ENCODE measurements around the gene EGFR. TPM values are rescaled to one million over a fixed set of nuclear protein-coding genes. Genes with fewer than 3 reads are reported as not detected.

EGFR gene
- total RNA-seq, 2 experiments from 2014 or later: not detected

- no peak overlapping the region for H3K27ac Mint-ChIP-seq
- no peaks in the 10 kb centered on the region for H3K9me3 Mint-ChIP-seq (ENCODE audit: insufficient read depth)
- ATAC-seq: no peak
- no peak for DNase-seq
- H3K4me3 Mint-ChIP-seq: no peak overlapping the region
- ChIA-PET CTCF (no interaction called here), POLR2A (no interaction called here)
- H3K36me3 Mint-ChIP-seq (ENCODE audit: low read depth): no peaks in the 10 kb centered on the region
- peaks cover 3% of the 10 kb centered on the region for H3K27me3 Mint-ChIP-seq (ENCODE audit: low read depth)
- no peaks in the 10 kb centered on the region for H3K4me1 Mint-ChIP-seq (ENCODE audit: low read depth)
Measured at GRCh38 chr7:55134359-55134725, 115.5 kb downstream of the EGFR start.

- Mint-ChIP-seq H3K27me3 (ENCODE audit: low read depth) (peaks cover 3% of the 10 kb centered on the region), H3K27ac (no peak overlapping the region), H3K9me3 (ENCODE audit: insufficient read depth) (no peaks in the 10 kb centered on the region), H3K4me1 (ENCODE audit: low read depth) (no peaks in the 10 kb centered on the region), H3K4me3 (no peak overlapping the region), H3K36me3 (ENCODE audit: low read depth) (no peaks in the 10 kb centered on the region)
- ChIA-PET POLR2A (no interaction called here), CTCF (no interaction called here)
- no peak for ATAC-seq
- no peak for DNase-seq
Measured at GRCh38 chr7:55134786-55135185, 116.0 kb downstream of the EGFR start.

- Mint-ChIP-seq H3K4me1 (ENCODE audit: low read depth) (no peaks in the 10 kb centered on the region), H3K36me3 (ENCODE audit: low read depth) (no peaks in the 10 kb centered on the region), H3K27ac (no peak overlapping the region), H3K27me3 (ENCODE audit: low read depth) (peaks cover 3% of the 10 kb centered on the region), H3K4me3 (no peak overlapping the region), H3K9me3 (ENCODE audit: insufficient read depth) (no peaks in the 10 kb centered on the region)
- ChIA-PET CTCF (no interaction called here), POLR2A (no interaction called here)
- no peak for ATAC-seq
- no peak for DNase-seq
Measured at GRCh38 chr7:55135462-55135861, 116.6 kb downstream of the EGFR start.

GRCh38 chr7:55138663-55139062 is 119.8 kb downstream of the EGFR start:
- no peaks in the 10 kb centered on the region for H3K36me3 Mint-ChIP-seq (ENCODE audit: low read depth)
- ChIA-PET POLR2A (no interaction called here), CTCF (no interaction called here)
- no peak for DNase-seq
- H3K9me3 Mint-ChIP-seq (ENCODE audit: insufficient read depth): no peaks in the 10 kb centered on the region
- peaks cover 2% of the 10 kb centered on the region for H3K27me3 Mint-ChIP-seq (ENCODE audit: low read depth)
- no peak overlapping the region for H3K27ac Mint-ChIP-seq
- no peaks in the 10 kb centered on the region for H3K4me1 Mint-ChIP-seq (ENCODE audit: low read depth)
- no peak overlapping the region for H3K4me3 Mint-ChIP-seq
- no peak for ATAC-seq

GRCh38 chr7:55140221-55140940 is 121.6 kb downstream of the EGFR start:
- ChIA-PET CTCF (no interaction called here), POLR2A (no interaction called here)
- no peak for DNase-seq
- H3K36me3 Mint-ChIP-seq (ENCODE audit: low read depth): no peaks in the 10 kb centered on the region
- H3K4me1 Mint-ChIP-seq (ENCODE audit: low read depth): no peaks in the 10 kb centered on the region
- ATAC-seq: no peak
- H3K4me3 Mint-ChIP-seq: no peak overlapping the region
- no peak overlapping the region for H3K27ac Mint-ChIP-seq
- peaks cover 2% of the 10 kb centered on the region for H3K27me3 Mint-ChIP-seq (ENCODE audit: low read depth)
- no peaks in the 10 kb centered on the region for H3K9me3 Mint-ChIP-seq (ENCODE audit: insufficient read depth)

- ChIA-PET POLR2A (no interaction called here), CTCF (no interaction called here)
- Mint-ChIP-seq H3K27me3 (ENCODE audit: low read depth) (peaks cover 2% of the 10 kb centered on the region), H3K4me1 (ENCODE audit: low read depth) (no peaks in the 10 kb centered on the region), H3K27ac (no peak overlapping the region), H3K9me3 (ENCODE audit: insufficient read depth) (no peaks in the 10 kb centered on the region), H3K36me3 (ENCODE audit: low read depth) (no peaks in the 10 kb centered on the region), H3K4me3 (no peak overlapping the region)
- no peak for DNase-seq
- ATAC-seq: no peak
Measured at GRCh38 chr7:55140941-55141278, 122.1 kb downstream of the EGFR start.

- Mint-ChIP-seq H3K36me3 (ENCODE audit: low read depth) (no peaks in the 10 kb centered on the region), H3K4me3 (no peak overlapping the region), H3K27ac (no peak overlapping the region), H3K27me3 (ENCODE audit: low read depth) (peaks cover 2% of the 10 kb centered on the region), H3K4me1 (ENCODE audit: low read depth) (no peaks in the 10 kb centered on the region), H3K9me3 (ENCODE audit: insufficient read depth) (no peaks in the 10 kb centered on the region)
- DNase-seq (no peak), ATAC-seq (no peak)
- CTCF ChIA-PET: no interaction called here
- POLR2A ChIA-PET: no interaction called here
Measured at GRCh38 chr7:55142919-55143600, 124.2 kb downstream of the EGFR start.

- ATAC-seq: no peak
- Mint-ChIP-seq H3K9me3 (ENCODE audit: insufficient read depth) (no peaks in the 10 kb centered on the region), H3K36me3 (ENCODE audit: low read depth) (no peaks in the 10 kb centered on the region), H3K27me3 (ENCODE audit: low read depth) (peaks cover 2% of the 10 kb centered on the region), H3K4me1 (ENCODE audit: low read depth) (no peaks in the 10 kb centered on the region), H3K4me3 (no peak overlapping the region), H3K27ac (no peak overlapping the region)
- DNase-seq: no peak
- POLR2A ChIA-PET: interaction anchor here (0.5 kb wide), 1 partner anchor 22 kb away, joined by 5 read pairs; no protein-coding TSS in a partner anchor
- CTCF ChIA-PET: interaction anchor here (0.7 to 2.1 kb wide), 2 partner anchors 109 to 707 kb away, joined by 3 to 9 read pairs; no protein-coding TSS in a partner anchor
Measured at GRCh38 chr7:55144333-55145317, 125.8 kb downstream of the EGFR start.

- Mint-ChIP-seq H3K27ac (no peak overlapping the region), H3K4me1 (ENCODE audit: low read depth) (no peaks in the 10 kb centered on the region), H3K36me3 (ENCODE audit: low read depth) (no peaks in the 10 kb centered on the region), H3K4me3 (no peak overlapping the region), H3K27me3 (ENCODE audit: low read depth) (peaks cover 2% of the 10 kb centered on the region), H3K9me3 (ENCODE audit: insufficient read depth) (no peaks in the 10 kb centered on the region)
- DNase-seq: no peak
- no peak for ATAC-seq
- ChIA-PET CTCF (interaction anchor here (0.7 to 2.1 kb wide), 2 partner anchors 108 to 706 kb away, joined by 3 to 9 read pairs; no protein-coding TSS in a partner anchor), POLR2A (no interaction called here)
Measured at GRCh38 chr7:55145606-55146005, 126.8 kb downstream of the EGFR start.

- CTCF ChIA-PET: no interaction called here
- H3K36me3 Mint-ChIP-seq (ENCODE audit: low read depth): no peaks in the 10 kb centered on the region
- no peak overlapping the region for H3K27ac Mint-ChIP-seq
- no peak overlapping the region for H3K4me3 Mint-ChIP-seq
- POLR2A ChIA-PET: no interaction called here
- ATAC-seq (no peak), DNase-seq (no peak)
- no peaks in the 10 kb centered on the region for H3K9me3 Mint-ChIP-seq (ENCODE audit: insufficient read depth)
- peaks cover under 1% of the 10 kb centered on the region for H3K27me3 Mint-ChIP-seq (ENCODE audit: low read depth)
- no peaks in the 10 kb centered on the region for H3K4me1 Mint-ChIP-seq (ENCODE audit: low read depth)
Measured at GRCh38 chr7:55147101-55147500, 128.3 kb downstream of the EGFR start.

GRCh38 chr7:55147736-55148135 is 128.9 kb downstream of the EGFR start:
- no peak for ATAC-seq
- no peak overlapping the region for H3K27ac Mint-ChIP-seq

GRCh38 chr7:55148571-55148970 is 129.8 kb downstream of the EGFR start:
- POLR2A ChIA-PET: no interaction called here

More at GRCh38 chr7:55147736-55148135, 128.9 kb downstream of the EGFR start:
- Mint-ChIP-seq H3K36me3 (ENCODE audit: low read depth) (no peaks in the 10 kb centered on the region), H3K9me3 (ENCODE audit: insufficient read depth) (no peaks in the 10 kb centered on the region), H3K4me1 (ENCODE audit: low read depth) (no peaks in the 10 kb centered on the region), H3K4me3 (no peak overlapping the region), H3K27me3 (ENCODE audit: low read depth) (no peaks in the 10 kb centered on the region)
- ChIA-PET CTCF (no interaction called here), POLR2A (no interaction called here)
- no peak for DNase-seq

More at GRCh38 chr7:55148571-55148970, 129.8 kb downstream of the EGFR start:
- no peaks in the 10 kb centered on the region for H3K36me3 Mint-ChIP-seq (ENCODE audit: low read depth)
- H3K4me1 Mint-ChIP-seq (ENCODE audit: low read depth): no peaks in the 10 kb centered on the region
- DNase-seq: no peak
- no peaks in the 10 kb centered on the region for H3K27me3 Mint-ChIP-seq (ENCODE audit: low read depth)
- no peak overlapping the region for H3K4me3 Mint-ChIP-seq
- H3K9me3 Mint-ChIP-seq (ENCODE audit: insufficient read depth): no peaks in the 10 kb centered on the region
- CTCF ChIA-PET: no interaction called here
- H3K27ac Mint-ChIP-seq: no peak overlapping the region
- ATAC-seq: no peak
